Measurements from ENCODE around the gene GRIP2.

- TF ChIP-seq CTCF (IDR thresholded peaks at IDR 0.05) (no peak), POLR2A (IDR thresholded peaks at IDR 0.05; ENCODE audit: low read depth) (no peak), POLR2AphosphoS5 (IDR thresholded peaks at IDR 0.05) (no peak), EP300 (IDR thresholded peaks at IDR 0.05) (no peak)
Observed at GRCh38 chr3:14489641-14490040, 50.5 kb downstream of the GRIP2 start.

Data from esophagus muscularis mucosa (tissue), 4 donors.